IPS DF 6.9 (cell line): ENCODE data around the gene C2CD4D.
"Not testable (repeated sequence)": the region's sequence is repeated elsewhere in the genome, so short reads cannot be mapped to it uniquely, and the experiment has no call there.

Experiments used
- DNase-seq: peaks from one replicate; pipeline ENCODE4 v3.0.0-alpha.2; 2013; ENCODE audit warnings: low read depth, low spot score
- H3K27ac ChIP-seq: one replicate; pipeline ENCODE4 v1.5.1; 2013; ENCODE audit warnings: low read length, control low read depth
- H3K27me3 ChIP-seq: 2 replicates; pipeline ENCODE4 v1.6.1; 2013; ENCODE audit warnings: mild to moderate bottlenecking, low read length; ENCODE audit not compliant: control insufficient read depth, insufficient read depth
- H3K36me3 ChIP-seq: 2 replicates; pipeline ENCODE4 v1.6.1; 2013; ENCODE audit warnings: low read length; ENCODE audit not compliant: control insufficient read depth, insufficient read depth
- H3K4me1 ChIP-seq: 2 replicates; pipeline ENCODE4 v1.6.1; 2013; ENCODE audit warnings: low read length; ENCODE audit not compliant: control insufficient read depth, insufficient read depth
- H3K4me3 ChIP-seq: 2 replicates; pipeline ENCODE4 v1.5.1; 2013; ENCODE audit warnings: mild to moderate bottlenecking, low read length
- H3K9me3 ChIP-seq: 2 replicates; pipeline ENCODE4 v1.6.1; 2013; ENCODE audit warnings: low read length, inconsistent platforms; ENCODE audit not compliant: control insufficient read depth, insufficient read depth
- WGBS: extraction: QIAGEN DNeasy Blood & Tissue Kit; methylation state at CpG from one replicate; pipeline ENCODE4 v1.1.7; 2013; ENCODE audit warnings: mixed read lengths, missing lambda C conversion rate; ENCODE audit not compliant: insufficient read length, insufficient coverage; 5-methylcytosine and 5-hydroxymethylcytosine counted together

C2CD4D gene

GRCh38 chr1:151875419-151876097 is 35.9 kb upstream of the C2CD4D start:
- Histone ChIP-seq H3K27ac (no peak overlapping the region), H3K4me1 (no peaks in the 10 kb centered on the region), H3K4me3 (no peak overlapping the region), H3K27me3 (no peaks in the 10 kb centered on the region), H3K36me3 (no peaks in the 10 kb centered on the region), H3K9me3 (no peaks in the 10 kb centered on the region)
- no CpG with 5 or more reads among the region's 1 CpG for WGBS
- no peak for DNase-seq

GRCh38 chr1:151872776-151873175 is 33.2 kb upstream of the C2CD4D start:
- DNase-seq, H3K27ac ChIP-seq, H3K36me3 ChIP-seq, H3K4me3 ChIP-seq, H3K27me3 ChIP-seq, H3K4me1 ChIP-seq, H3K9me3 ChIP-seq: not testable (repeated sequence)
- WGBS: no CpG with 5 or more reads among the region's 9 CpGs

GRCh38 chr1:151871284-151872030 is 31.8 kb upstream of the C2CD4D start:
- no peaks in the 10 kb centered on the region for H3K27me3 ChIP-seq
- H3K4me3 ChIP-seq: no peak overlapping the region
- no peaks in the 10 kb centered on the region for H3K4me1 ChIP-seq
- no peaks in the 10 kb centered on the region for H3K36me3 ChIP-seq
- no peak overlapping the region for H3K27ac ChIP-seq
- no peak for DNase-seq
- H3K9me3 ChIP-seq: no peaks in the 10 kb centered on the region
- WGBS: no CpG with 5 or more reads among the region's 5 CpGs

GRCh38 chr1:151868486-151868885 is 28.9 kb upstream of the C2CD4D start:
- Histone ChIP-seq H3K27ac (no peak overlapping the region), H3K9me3 (no peaks in the 10 kb centered on the region), H3K36me3 (no peaks in the 10 kb centered on the region), H3K27me3 (no peaks in the 10 kb centered on the region; the same call in 1 of the 2 replicates), H3K4me1 (no peaks in the 10 kb centered on the region), H3K4me3 (no peak overlapping the region)
- no CpG with 5 or more reads among the region's 3 CpGs for WGBS
- no peak for DNase-seq

GRCh38 chr1:151867765-151868411 is 28.3 kb upstream of the C2CD4D start:
- DNase-seq: no peak
- Histone ChIP-seq H3K4me1 (no peaks in the 10 kb centered on the region), H3K36me3 (no peaks in the 10 kb centered on the region), H3K4me3 (no peak overlapping the region), H3K9me3 (no peaks in the 10 kb centered on the region), H3K27ac (no peak overlapping the region), H3K27me3 (no peaks in the 10 kb centered on the region; the same call in 1 of the 2 replicates)
- no CpG with 5 or more reads among the region's 7 CpGs for WGBS

- Histone ChIP-seq H3K27me3 (peaks cover 6% of the 10 kb centered on the region; the same call in 1 of the 2 replicates), H3K4me3 (no peak overlapping the region), H3K9me3 (no peaks in the 10 kb centered on the region), H3K27ac (no peak overlapping the region), H3K4me1 (no peaks in the 10 kb centered on the region), H3K36me3 (no peaks in the 10 kb centered on the region)
- no peak for DNase-seq
- WGBS: no CpG with 5 or more reads among the region's 2 CpGs
Measured at GRCh38 chr1:151867321-151867720, 27.7 kb upstream of the C2CD4D start.

- Histone ChIP-seq H3K36me3 (no peaks in the 10 kb centered on the region), H3K4me3 (no peak overlapping the region), H3K9me3 (no peaks in the 10 kb centered on the region), H3K27me3 (peaks cover 24% of the 10 kb centered on the region), H3K4me1 (peaks cover 10% of the 10 kb centered on the region), H3K27ac (no peak overlapping the region)
- no CpG with 5 or more reads among the region's 2 CpGs for WGBS
- DNase-seq: no peak
Measured at GRCh38 chr1:151864411-151864810, 24.8 kb upstream of the C2CD4D start.

- Histone ChIP-seq H3K4me1 (peaks cover 10% of the 10 kb centered on the region), H3K27me3 (peaks cover 39% of the 10 kb centered on the region), H3K27ac (no peak overlapping the region), H3K36me3 (no peaks in the 10 kb centered on the region), H3K9me3 (no peaks in the 10 kb centered on the region), H3K4me3 (no peak overlapping the region)
- no peak for DNase-seq
Measured at GRCh38 chr1:151862604-151863003, 23.0 kb upstream of the C2CD4D start.

- Histone ChIP-seq H3K4me3 (no peak overlapping the region), H3K27ac (no peak overlapping the region), H3K9me3 (no peaks in the 10 kb centered on the region), H3K36me3 (no peaks in the 10 kb centered on the region), H3K27me3 (peaks cover 40% of the 10 kb centered on the region), H3K4me1 (peaks cover 10% of the 10 kb centered on the region)
- WGBS: no CpG with 5 or more reads among the region's 7 CpGs
- no peak for DNase-seq
Measured at GRCh38 chr1:151860504-151861187, 21.0 kb upstream of the C2CD4D start.

GRCh38 chr1:151859891-151860293 is 20.3 kb upstream of the C2CD4D start:
- no peaks in the 10 kb centered on the region for H3K9me3 ChIP-seq
- no CpG with 5 or more reads among the region's 6 CpGs for WGBS
- no peak overlapping the region for H3K27ac ChIP-seq
- DNase-seq: no peak
- peaks cover 40% of the 10 kb centered on the region for H3K27me3 ChIP-seq
- H3K36me3 ChIP-seq: no peaks in the 10 kb centered on the region
- H3K4me1 ChIP-seq: peaks cover 10% of the 10 kb centered on the region
- H3K4me3 ChIP-seq: no peak overlapping the region
